HG03457 (cell line): Measurements from ENCODE around the gene BCHE.

Experiments
- ATAC-seq: cut with Tn5 transposase; IDR thresholded peaks from one replicate; pipeline ENCODE4 v1.9.1; 2021; ENCODE audit warnings: moderate number of reproducible peaks; ENCODE audit not compliant: unreplicated experiment

The BCHE gene

DNA sequence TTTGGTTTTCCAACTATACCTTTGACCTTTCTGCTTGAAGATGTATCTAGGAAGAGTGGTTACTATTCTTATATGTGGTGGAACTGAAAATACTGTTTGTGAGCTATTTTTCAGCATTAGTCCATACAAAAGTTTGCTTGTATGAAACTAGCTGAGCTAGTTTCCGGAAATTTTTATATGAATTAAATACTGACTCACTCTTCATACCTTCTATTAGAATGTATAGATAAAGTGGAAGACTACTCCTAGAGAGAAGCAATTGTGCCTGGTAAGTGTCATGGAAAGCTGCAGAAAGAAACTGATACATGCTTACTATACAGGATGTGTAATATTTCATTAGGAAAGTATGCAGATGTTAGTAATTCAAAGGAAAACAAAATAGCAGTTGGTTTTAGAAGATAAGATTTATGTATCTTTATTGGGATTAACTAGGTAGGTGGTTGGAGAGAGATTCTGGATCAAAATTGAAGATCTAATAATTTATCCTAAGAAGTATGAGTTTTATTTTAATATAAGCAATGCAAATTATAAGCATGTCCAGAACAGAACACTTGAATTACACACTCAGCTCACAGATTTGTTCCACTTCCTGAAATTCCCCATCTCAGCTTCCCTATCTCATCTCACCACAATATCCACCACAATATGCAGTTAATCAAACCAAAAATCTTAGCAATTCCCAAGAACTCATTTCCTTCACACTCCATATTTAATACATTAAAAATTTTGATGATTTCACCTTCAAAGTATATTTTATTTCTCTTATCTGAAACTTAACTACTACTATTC lies 82.8 kb downstream of the BCHE start:
- no peak for ATAC-seq

DNA sequence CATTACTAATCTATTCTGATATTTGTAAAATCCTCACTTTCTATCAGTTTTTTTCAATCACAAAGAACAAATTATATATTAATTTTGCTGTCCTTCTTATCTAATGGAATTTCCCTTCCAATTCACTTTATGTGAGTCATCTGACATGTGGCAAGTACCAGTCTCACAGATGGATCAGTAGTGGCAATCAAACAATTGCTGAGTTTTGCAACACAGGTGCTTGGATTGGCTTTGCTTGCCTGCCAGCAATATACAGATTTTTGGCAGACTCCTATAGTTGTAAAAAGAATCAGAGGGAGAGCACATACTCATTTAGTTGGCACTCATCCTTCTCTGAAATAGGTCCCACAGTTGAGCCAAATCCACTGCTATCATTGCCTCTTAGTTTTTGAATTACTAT lies 83.7 kb downstream of the BCHE start:
- ATAC-seq: no peak

DNA sequence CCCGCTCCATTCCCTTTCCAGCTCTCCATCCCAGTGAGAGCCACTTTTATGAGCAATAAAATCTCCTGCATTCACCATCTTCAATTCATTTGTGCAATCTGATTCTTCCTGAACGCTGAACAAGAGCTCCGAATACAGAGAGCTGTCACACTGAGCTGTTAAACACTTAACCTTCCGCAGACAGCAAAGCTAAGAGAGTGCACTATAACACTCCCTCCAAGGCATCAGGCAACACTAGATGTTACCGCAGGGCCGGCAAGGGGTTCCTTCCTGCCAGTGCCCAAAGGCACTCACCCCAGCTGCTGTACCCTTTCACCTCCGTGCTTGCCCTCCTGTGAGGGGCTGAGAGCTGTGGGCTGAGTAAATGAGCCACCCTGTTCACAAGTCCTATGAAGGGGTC lies 85.6 kb downstream of the BCHE start:
- no peak for ATAC-seq

DNA sequence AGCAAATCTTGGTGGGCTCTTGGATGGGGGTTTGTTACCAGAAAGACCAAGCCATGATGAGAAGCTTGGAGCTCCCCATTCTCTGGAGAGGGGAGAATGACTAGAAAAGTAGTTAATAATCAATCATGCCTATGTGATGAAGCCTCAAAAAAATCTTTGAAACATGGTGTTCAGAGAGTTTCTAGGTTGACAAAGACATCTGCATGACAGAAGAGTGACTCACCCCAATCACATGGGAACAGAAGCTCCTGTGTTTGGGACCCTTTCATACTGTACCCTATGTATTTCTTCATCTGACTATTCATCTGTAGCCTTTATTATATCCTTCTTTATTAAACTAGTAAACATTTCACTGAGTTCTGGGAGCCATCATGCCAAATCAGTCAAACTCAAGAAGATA lies 87.4 kb downstream of the BCHE start:
- ATAC-seq: no peak

DNA sequence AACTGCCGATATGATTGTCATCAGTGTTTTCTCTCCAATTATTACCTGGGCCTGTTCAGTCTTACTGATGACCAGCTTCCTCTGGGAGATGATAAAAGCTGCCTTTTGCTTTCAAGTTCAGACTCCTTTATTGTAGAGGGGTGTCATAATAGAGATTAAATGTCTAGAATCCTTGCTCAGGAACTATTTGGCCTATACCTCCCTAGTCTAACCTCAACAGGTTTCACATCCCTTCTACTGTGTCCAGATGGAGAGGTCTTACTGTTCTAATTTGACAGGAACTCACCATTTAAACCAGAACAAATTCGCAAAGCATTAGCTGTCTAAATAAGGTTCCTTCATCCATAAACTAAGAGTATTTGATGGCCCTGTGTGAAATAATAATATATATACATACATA lies 88.0 kb downstream of the BCHE start:
- ATAC-seq: no peak

DNA sequence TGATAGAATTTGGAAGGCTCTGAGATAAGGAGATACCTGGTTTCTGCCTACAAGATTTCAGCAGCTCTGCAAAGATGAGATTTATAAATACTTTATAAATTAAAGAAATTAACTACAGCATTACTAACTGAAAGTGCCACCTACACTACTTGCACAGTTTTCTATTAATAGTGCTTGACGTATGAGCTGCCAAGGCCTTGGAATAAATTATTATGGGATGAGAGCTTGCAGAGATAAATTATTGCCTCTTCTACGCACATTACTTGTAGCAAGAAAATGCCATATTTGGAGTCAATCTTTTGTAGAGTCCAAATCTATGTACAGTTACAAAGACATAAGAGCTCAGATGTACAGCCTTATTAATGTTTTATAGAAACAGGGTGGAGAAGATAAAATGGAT lies 89.1 kb downstream of the BCHE start:
- no peak for ATAC-seq

DNA sequence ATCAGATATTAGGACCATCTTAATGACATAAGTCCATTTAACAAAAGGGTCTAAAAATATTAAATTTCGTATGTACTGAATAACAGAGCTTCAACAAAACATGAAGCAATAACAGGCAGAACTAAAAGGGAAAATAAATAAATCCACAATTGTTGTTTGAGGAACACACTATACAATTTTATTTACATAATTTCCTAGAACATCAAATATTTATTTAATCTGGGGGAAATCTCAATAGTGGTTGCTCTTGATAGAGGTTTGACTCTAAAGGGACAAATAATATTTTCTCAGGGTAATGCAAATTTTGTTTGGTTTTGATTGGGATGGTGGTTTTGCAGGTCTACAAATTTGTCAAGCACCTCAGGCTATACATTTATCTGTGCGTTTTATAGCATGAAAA lies 90.3 kb downstream of the BCHE start:
- ATAC-seq: no peak

DNA sequence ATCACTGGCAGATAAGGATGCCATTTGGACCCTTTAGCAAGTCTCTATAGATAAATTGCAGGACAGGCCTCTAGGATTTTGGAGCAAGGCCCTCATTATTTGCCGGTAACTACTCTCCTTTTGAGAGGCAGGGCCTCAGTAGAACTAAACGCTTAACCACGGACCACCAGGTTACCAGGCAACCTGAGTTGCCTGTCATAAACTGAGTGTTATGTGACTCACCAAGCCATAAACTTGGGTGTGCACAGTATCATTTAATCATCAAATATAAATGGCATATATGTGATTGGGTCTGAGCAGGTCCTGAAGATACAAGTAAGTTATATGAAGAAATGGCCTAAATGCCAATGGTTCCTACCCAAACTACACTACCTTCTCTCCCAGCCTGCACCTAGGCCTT lies 93.2 kb downstream of the BCHE start:
- no peak for ATAC-seq

DNA sequence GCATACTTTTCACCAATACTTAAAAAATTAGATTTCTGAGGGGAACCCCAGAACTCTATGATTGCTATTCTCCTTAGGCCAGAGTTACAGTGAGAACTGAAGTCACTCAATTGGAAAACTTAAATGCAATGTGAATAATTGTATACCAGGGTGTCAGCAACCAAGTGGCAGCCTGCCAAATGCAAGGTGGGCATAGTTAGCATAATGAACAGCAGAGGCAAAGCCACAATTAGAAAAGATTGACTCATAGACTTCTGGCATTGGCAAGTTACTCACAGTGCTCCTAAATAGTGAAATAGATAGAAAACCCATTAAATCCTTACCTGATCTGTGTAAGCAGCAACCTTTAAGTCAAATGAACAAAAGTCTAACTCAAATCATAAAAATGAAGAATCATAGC lies 94.9 kb downstream of the BCHE start:
- no peak for ATAC-seq

DNA sequence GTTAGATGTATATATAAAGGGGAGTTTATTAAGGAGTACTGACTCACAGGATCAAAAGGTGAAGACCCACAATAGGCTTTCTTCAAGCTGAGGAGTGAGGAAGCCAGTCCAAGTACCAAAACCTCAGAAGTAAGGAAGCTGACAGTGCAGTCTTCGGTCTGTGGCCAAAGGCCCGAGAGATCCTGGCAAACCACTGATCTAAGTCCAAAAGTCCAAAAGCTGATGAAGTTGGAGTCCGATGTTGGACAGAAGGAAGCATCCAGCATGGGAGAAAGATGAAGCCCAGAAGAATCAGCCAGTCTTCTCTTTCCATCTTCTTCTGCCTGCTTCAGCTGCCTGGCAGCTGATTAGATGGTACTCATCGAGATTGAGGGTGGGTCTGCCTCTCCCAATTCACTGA lies 107.5 kb downstream of the BCHE start:
- no peak for ATAC-seq

DNA sequence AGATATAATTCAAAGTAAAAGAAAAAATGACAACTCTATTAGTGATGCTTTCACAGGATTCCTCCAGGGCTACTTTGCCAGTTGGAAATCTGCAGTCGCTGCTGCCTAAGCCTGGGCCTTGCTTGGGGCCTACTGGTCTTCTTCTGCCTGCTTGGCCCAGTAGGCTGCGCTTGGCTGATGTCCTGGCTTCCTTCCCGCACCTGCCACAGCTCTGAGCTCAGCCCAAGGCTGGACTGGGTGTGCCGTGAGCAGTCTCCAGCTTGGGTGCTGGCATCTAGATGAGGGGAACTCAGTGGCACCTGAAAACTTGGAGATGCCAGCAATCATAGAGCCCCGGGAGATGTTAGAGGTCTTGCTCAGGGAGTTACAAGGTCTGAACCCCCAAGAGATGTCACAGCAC lies 108.3 kb downstream of the BCHE start:
- no peak for ATAC-seq

DNA sequence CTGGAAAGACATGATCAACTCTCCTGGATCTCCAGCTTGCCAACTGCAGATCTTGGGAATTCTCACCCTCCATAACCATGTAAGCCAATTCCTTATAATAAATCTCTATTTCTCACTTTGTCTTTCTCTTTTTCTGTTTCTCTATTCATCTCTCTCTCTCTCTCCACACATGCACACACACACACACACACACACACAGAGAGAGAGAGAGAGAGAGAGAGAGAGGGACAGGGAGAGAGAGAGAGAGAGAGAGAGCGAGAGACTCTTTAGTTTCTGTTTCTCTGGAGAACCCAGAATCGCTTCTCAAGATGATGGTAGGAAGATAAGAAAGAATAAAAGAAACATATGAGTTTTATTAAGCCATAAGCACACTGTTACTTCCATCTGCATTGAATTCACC lies 111.9 kb downstream of the BCHE start:
- ATAC-seq: no peak
